ENCODE measurements around the gene B9D1.

B9D1 gene

GRCh38 chr17:19304209-19304608, 58.3 kb downstream of the B9D1 start:
- no peak for DNase-seq (ENCODE audit: low spot score)
- no peak for TF ChIP-seq CTCF (IDR thresholded peaks at IDR 0.05; ENCODE audit: extremely low read depth, insufficient read depth, missing control alignments)
- in situ Hi-C loops (cut with MboI; ENCODE audit: low pct_unique_long_range_greater_than_20kb, low sequenced_read_pairs, unreplicated experiment), result no loop called here

GRCh38 chr17:19303367-19303776, 59.2 kb downstream of the B9D1 start:
- in situ Hi-C loops (cut with MboI; ENCODE audit: low pct_unique_long_range_greater_than_20kb, low sequenced_read_pairs, unreplicated experiment), result no loop called here
- no peak for DNase-seq (ENCODE audit: low spot score)
- TF ChIP-seq CTCF (IDR thresholded peaks at IDR 0.05; ENCODE audit: extremely low read depth, insufficient read depth, missing control alignments), result no peak

- DNase-seq (ENCODE audit: low spot score), result no peak
Observed at GRCh38 chr17:19302791-19303331, 59.7 kb downstream of the B9D1 start.

GRCh38 chr17:19301973-19302372, 60.5 kb downstream of the B9D1 start:
- no peak for TF ChIP-seq CTCF (IDR thresholded peaks at IDR 0.05; ENCODE audit: extremely low read depth, insufficient read depth, missing control alignments)
- no peak for DNase-seq (ENCODE audit: low spot score)
- in situ Hi-C loops (cut with MboI; ENCODE audit: low pct_unique_long_range_greater_than_20kb, low sequenced_read_pairs, unreplicated experiment), result no loop called here

More at GRCh38 chr17:19302791-19303331, 59.7 kb downstream of the B9D1 start:
- in situ Hi-C loops (cut with MboI; ENCODE audit: low pct_unique_long_range_greater_than_20kb, low sequenced_read_pairs, unreplicated experiment), result no loop called here
- TF ChIP-seq CTCF (IDR thresholded peaks at IDR 0.05; ENCODE audit: extremely low read depth, insufficient read depth, missing control alignments), result no peak

GRCh38 chr17:19301274-19301951, 61.1 kb downstream of the B9D1 start:
- TF ChIP-seq CTCF (IDR thresholded peaks at IDR 0.05; ENCODE audit: extremely low read depth, insufficient read depth, missing control alignments), result no peak
- in situ Hi-C loops (cut with MboI; ENCODE audit: low pct_unique_long_range_greater_than_20kb, low sequenced_read_pairs, unreplicated experiment), result no loop called here
- DNase-seq (ENCODE audit: low spot score), result no peak

GRCh38 chr17:19299866-19300265, 62.7 kb downstream of the B9D1 start:
- in situ Hi-C loops (cut with MboI; ENCODE audit: low pct_unique_long_range_greater_than_20kb, low sequenced_read_pairs, unreplicated experiment), result no loop called here
- no peak for TF ChIP-seq CTCF (IDR thresholded peaks at IDR 0.05; ENCODE audit: extremely low read depth, insufficient read depth, missing control alignments)
- DNase-seq (ENCODE audit: low spot score), result no peak
